ENCODE results near the gene GNAO1. TPM values are rescaled to one million over a fixed set of nuclear protein-coding genes. Genes with fewer than 3 reads are reported as not detected.

The GNAO1 gene
- polyA plus RNA-seq, 3 donors = not detected

- H2AFZ ChIP-seq (ENCODE audit: insufficient read depth, low read depth, low read length, poor library complexity, severe bottlenecking) = no peak overlapping the region
- H3K27me3 ChIP-seq (ENCODE audit: control insufficient read depth in 2 of 2, insufficient read depth in 2 of 2, low read length in 2 of 2) = peaks cover 26 to 32% of the 10 kb centered on the region in 2 donors
- no peaks in the 10 kb centered on the region for H3K79me2 ChIP-seq (ENCODE audit: insufficient read depth, low read length)
- no peaks in the 10 kb centered on the region for H3K4me1 ChIP-seq (ENCODE audit: control insufficient read depth in 1 of 2, insufficient read depth in 2 of 2, low read length in 2 of 2)
- DNase-seq = no peak
- no CpG with 5 or more reads among the region's 2 CpGs for WGBS (ENCODE audit: insufficient coverage)
- H3K9me3 ChIP-seq (replicated peaks in 1 of 2; ENCODE audit: control insufficient read depth in 1 of 2, insufficient read depth in 1 of 2, low read length in 2 of 2) = peaks cover 4 to 9% of the 10 kb centered on the region in 2 donors
- TF ChIP-seq, protein P1, sequence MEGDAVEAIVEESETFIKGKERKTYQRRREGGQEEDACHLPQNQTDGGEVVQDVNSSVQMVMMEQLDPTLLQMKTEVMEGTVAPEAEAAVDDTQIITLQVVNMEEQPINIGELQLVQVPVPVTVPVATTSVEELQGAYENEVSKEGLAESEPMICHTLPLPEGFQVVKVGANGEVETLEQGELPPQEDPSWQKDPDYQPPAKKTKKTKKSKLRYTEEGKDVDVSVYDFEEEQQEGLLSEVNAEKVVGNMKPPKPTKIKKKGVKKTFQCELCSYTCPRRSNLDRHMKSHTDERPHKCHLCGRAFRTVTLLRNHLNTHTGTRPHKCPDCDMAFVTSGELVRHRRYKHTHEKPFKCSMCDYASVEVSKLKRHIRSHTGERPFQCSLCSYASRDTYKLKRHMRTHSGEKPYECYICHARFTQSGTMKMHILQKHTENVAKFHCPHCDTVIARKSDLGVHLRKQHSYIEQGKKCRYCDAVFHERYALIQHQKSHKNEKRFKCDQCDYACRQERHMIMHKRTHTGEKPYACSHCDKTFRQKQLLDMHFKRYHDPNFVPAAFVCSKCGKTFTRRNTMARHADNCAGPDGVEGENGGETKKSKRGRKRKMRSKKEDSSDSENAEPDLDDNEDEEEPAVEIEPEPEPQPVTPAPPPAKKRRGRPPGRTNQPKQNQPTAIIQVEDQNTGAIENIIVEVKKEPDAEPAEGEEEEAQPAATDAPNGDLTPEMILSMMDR (IDR thresholded peaks at IDR 0.05) = no peak
- H3K4me3 Mint-ChIP-seq = no peak overlapping the region
- no peak overlapping the region for H3K27ac ChIP-seq (ENCODE audit: low read depth in 1 of 2, low read length in 2 of 2)
- no peak overlapping the region for H3K9ac ChIP-seq (ENCODE audit: insufficient read depth, low read length, poor library complexity, severe bottlenecking)
- H3K27me3 Mint-ChIP-seq (ENCODE audit: low read depth in 3 of 3) = peaks cover 11 to 33% (median 17%) of the 10 kb centered on the region in 3 donors
- no peak overlapping the region for H3K4me3 ChIP-seq (replicated peaks in 1 of 3; ENCODE audit: low read depth in 2 of 3, low read length in 3 of 3)
- intact Hi-C loops (cut with micrococcal nuclease) = no loop called here
- H4K20me1 ChIP-seq (ENCODE audit: insufficient read depth, low read length) = no peaks in the 10 kb centered on the region
- H3K36me3 ChIP-seq (replicated peaks in 1 of 2; ENCODE audit: control insufficient read depth in 1 of 2, insufficient read depth in 2 of 2, low read length in 2 of 2) = no peaks in the 10 kb centered on the region
- no peak overlapping the region for H3K4me2 ChIP-seq (replicated peaks; ENCODE audit: extremely low read depth, low read length, poor library complexity, severe bottlenecking)
- H3K4me1 Mint-ChIP-seq = peaks cover 2% of the 10 kb centered on the region
- H3K27ac Mint-ChIP-seq = no peak overlapping the region
- H3K9me3 Mint-ChIP-seq = peaks cover 2 to 19% (median 14%) of the 10 kb centered on the region in 7 donors
- no peaks in the 10 kb centered on the region for H3K36me3 Mint-ChIP-seq
These were observed 8.0 kb upstream of the GNAO1 start for GRCh38 chr16:56183266-56183665.

- Mint-ChIP-seq H3K36me3 (peaks cover 0 to 6% of the 10 kb centered on the region in 2 donors), H3K9me3 (peaks cover 0 to 30% (median 11%) of the 10 kb centered on the region in 7 donors), H3K4me1 (peaks cover 21% of the 10 kb centered on the region), H3K27ac (no peak overlapping the region), H3K4me3 (peak overlapping the region; percentile 72 to 87), H3K27me3 (ENCODE audit: low read depth in 3 of 3) (peaks cover 74 to 88% (median 75%) of the 10 kb centered on the region in 3 donors)
- Histone ChIP-seq H3K27ac (ENCODE audit: low read depth in 1 of 2, low read length in 2 of 2) (no peak overlapping the region), H2AFZ (ENCODE audit: insufficient read depth, low read depth, low read length, poor library complexity, severe bottlenecking) (peak overlapping the region; percentile 68), H3K4me1 (ENCODE audit: control insufficient read depth in 1 of 2, insufficient read depth in 2 of 2, low read length in 2 of 2) (peaks cover 13 to 16% of the 10 kb centered on the region in 2 donors), H3K9ac (ENCODE audit: insufficient read depth, low read length, poor library complexity, severe bottlenecking) (no peak overlapping the region), H3K79me2 (ENCODE audit: insufficient read depth, low read length) (no peaks in the 10 kb centered on the region), H3K36me3 (replicated peaks in 1 of 2; ENCODE audit: control insufficient read depth in 1 of 2, insufficient read depth in 2 of 2, low read length in 2 of 2) (no peaks in the 10 kb centered on the region), H4K20me1 (ENCODE audit: insufficient read depth, low read length) (no peaks in the 10 kb centered on the region), H3K27me3 (ENCODE audit: control insufficient read depth in 2 of 2, insufficient read depth in 2 of 2, low read length in 2 of 2) (peaks cover 79 to 92% of the 10 kb centered on the region in 2 donors), H3K9me3 (replicated peaks in 1 of 2; ENCODE audit: control insufficient read depth in 1 of 2, insufficient read depth in 1 of 2, low read length in 2 of 2) (peaks cover 0 to 35% of the 10 kb centered on the region in 2 donors), H3K4me3 (replicated peaks in 1 of 3; ENCODE audit: low read depth in 2 of 3, low read length in 3 of 3) (peak overlapping the region in 2 of 3 experiments; percentile 21 to 70), H3K4me2 (replicated peaks; ENCODE audit: extremely low read depth, low read length, poor library complexity, severe bottlenecking) (peak overlapping the region; percentile 84)
- intact Hi-C loops (cut with micrococcal nuclease) = no loop called here
- no peak for DNase-seq
- 4% methylated on average over 8 of the region's 18 CpGs for WGBS (ENCODE audit: insufficient coverage)
- TF ChIP-seq, protein P1 (IDR thresholded peaks at IDR 0.05) = no peak
These were observed 1.1 kb upstream of the GNAO1 start for GRCh38 chr16:56190048-56190676.

All from CD14-positive monocyte (primary cell).